Measurements from ENCODE around the gene ROBO2.

The ROBO2 gene

GRCh38 chr3:77122652-77123051 lies 82.8 kb downstream of the ROBO2 start:
- no peak for DNase-seq

GRCh38 chr3:77125966-77126365 lies 86.1 kb downstream of the ROBO2 start:
- DNase-seq, result no peak

- no peak for DNase-seq
These were observed 94.9 kb downstream of the ROBO2 start for GRCh38 chr3:77134769-77135168.

- DNase-seq, result no peak
These were observed 97.7 kb downstream of the ROBO2 start for GRCh38 chr3:77137559-77137958.

- DNase-seq, result no peak
These were observed 99.7 kb downstream of the ROBO2 start for GRCh38 chr3:77139624-77140023.

- DNase-seq, result no peak
These were observed 101.5 kb downstream of the ROBO2 start for GRCh38 chr3:77141423-77141822.

- DNase-seq, result no peak
These were observed 102.7 kb downstream of the ROBO2 start for GRCh38 chr3:77142578-77142977.

- no peak for DNase-seq
These were observed 106.1 kb downstream of the ROBO2 start for GRCh38 chr3:77146004-77146403.

- no peak for DNase-seq
These were observed 108.1 kb downstream of the ROBO2 start for GRCh38 chr3:77147836-77148578.

- DNase-seq, result no peak
These were observed 109.5 kb downstream of the ROBO2 start for GRCh38 chr3:77149382-77149781.

GRCh38 chr3:77150028-77150427 lies 110.1 kb downstream of the ROBO2 start:
- DNase-seq, result no peak

GRCh38 chr3:77150759-77151158 lies 110.9 kb downstream of the ROBO2 start:
- no peak for DNase-seq

- no peak for DNase-seq
These were observed 119.1 kb downstream of the ROBO2 start for GRCh38 chr3:77158730-77159581.

- no peak for DNase-seq
These were observed 121.1 kb downstream of the ROBO2 start for GRCh38 chr3:77160931-77161497.

GRCh38 chr3:77169823-77170222 lies 129.9 kb downstream of the ROBO2 start:
- DNase-seq, result no peak

- no peak for DNase-seq
These were observed 131.1 kb downstream of the ROBO2 start for GRCh38 chr3:77171026-77171425.

- DNase-seq, result no peak
These were observed 139.9 kb downstream of the ROBO2 start for GRCh38 chr3:77179762-77180161.

- no peak for DNase-seq
These were observed 142.4 kb downstream of the ROBO2 start for GRCh38 chr3:77182341-77182740.

GRCh38 chr3:77186319-77186718 lies 146.4 kb downstream of the ROBO2 start:
- no peak for DNase-seq

- no peak for DNase-seq
These were observed 146.8 kb downstream of the ROBO2 start for GRCh38 chr3:77186728-77187127.

- no peak for DNase-seq
These were observed 148.3 kb downstream of the ROBO2 start for GRCh38 chr3:77188210-77188609.

GRCh38 chr3:77189258-77189657 lies 149.4 kb downstream of the ROBO2 start:
- no peak for DNase-seq

GRCh38 chr3:77189684-77190083 lies 149.8 kb downstream of the ROBO2 start:
- DNase-seq, result no peak

GRCh38 chr3:77190374-77190773 lies 150.5 kb downstream of the ROBO2 start:
- DNase-seq, result no peak
